HEK293 (cell line): ENCODE results near the gene GLO1.
A peak's percentile ranks its signal among the peaks of the same experiment; 100 is the strongest.

Experiments
- GFI1B ChIP-seq: fragments of 450-650 bp; formaldehyde crosslinking; IDR thresholded peaks from 2 replicates; pipeline ENCODE4 v1.5.1; 2016; ENCODE audit warnings: missing biosample characterization, missing genetic modification characterization
- HOXA7 ChIP-seq: sonication (generic); formaldehyde crosslinking; IDR thresholded peaks from 2 replicates; pipeline ENCODE4 v1.8.1; 2022; ENCODE audit warnings: missing genetic modification reagents, borderline replicate concordance
- HOXC10 ChIP-seq: sonication (generic); formaldehyde crosslinking; IDR thresholded peaks from 2 replicates; pipeline ENCODE4 v1.8.1; 2023; ENCODE audit warnings: mild to moderate bottlenecking, missing genetic modification reagents
- KLF9 ChIP-seq: fragments of 450-650 bp; formaldehyde crosslinking; IDR thresholded peaks from 2 replicates; pipeline ENCODE4 v1.5.1; 2016; ENCODE audit warnings: missing biosample characterization, missing genetic modification characterization, low read depth
- MYNN ChIP-seq: fragments of 450-650 bp; formaldehyde crosslinking; IDR thresholded peaks from 2 replicates; pipeline ENCODE4 v1.5.1; 2016; ENCODE audit warnings: missing biosample characterization, missing genetic modification characterization, borderline replicate concordance
- PATZ1 ChIP-seq: fragments of 450-650 bp; formaldehyde crosslinking; IDR thresholded peaks from 2 replicates; pipeline ENCODE4 v1.5.1; 2016; ENCODE audit warnings: missing biosample characterization, missing genetic modification characterization
- PRDM1 ChIP-seq: fragments of 450-650 bp; formaldehyde crosslinking; IDR thresholded peaks from 2 replicates; pipeline ENCODE4; 2016; ENCODE audit warnings: missing biosample characterization, missing genetic modification characterization
- RBAK ChIP-seq: fragments of 450-650 bp; formaldehyde crosslinking; IDR thresholded peaks from 2 replicates; pipeline ENCODE4 v1.5.1; 2016; ENCODE audit warnings: missing biosample characterization, missing genetic modification characterization
- SCRT1 ChIP-seq: fragments of 450-650 bp; formaldehyde crosslinking; IDR thresholded peaks from 2 replicates; pipeline ENCODE4 v1.5.1; 2016; ENCODE audit warnings: missing biosample characterization, missing genetic modification characterization, borderline replicate concordance
- YY2 ChIP-seq: fragments of 450-650 bp; formaldehyde crosslinking; IDR thresholded peaks from 2 replicates; pipeline ENCODE4 v1.5.1; 2016; ENCODE audit warnings: missing biosample characterization, missing genetic modification characterization
- ZBTB1 ChIP-seq: fragments of 450-650 bp; formaldehyde crosslinking; IDR thresholded peaks from 2 replicates; pipeline ENCODE4 v1.5.1; 2016; ENCODE audit warnings: missing biosample characterization, missing genetic modification characterization
- ZBTB26 ChIP-seq: fragments of 450-650 bp; formaldehyde crosslinking; optimal IDR thresholded peaks from 2 replicates; pipeline ENCODE3; 2016; ENCODE audit warnings: missing biosample characterization, mild to moderate bottlenecking, missing genetic modification characterization
- ZBTB6 ChIP-seq: fragments of 450-650 bp; formaldehyde crosslinking; IDR thresholded peaks from 2 replicates; pipeline ENCODE4 v1.5.1; 2017; ENCODE audit warnings: missing biosample characterization, missing genetic modification characterization
- ZFP37 ChIP-seq: fragments of 450-650 bp; formaldehyde crosslinking; IDR thresholded peaks from 2 replicates; pipeline ENCODE4 v1.5.1; 2016; ENCODE audit warnings: missing biosample characterization, missing genetic modification characterization
- ZIC2 ChIP-seq: fragments of 450-650 bp; formaldehyde crosslinking; IDR thresholded peaks from 2 replicates; pipeline ENCODE4 v1.5.1; 2016; ENCODE audit warnings: missing biosample characterization, missing genetic modification characterization
- ZNF133 ChIP-seq: fragments of 450-650 bp; formaldehyde crosslinking; IDR thresholded peaks from 2 replicates; pipeline ENCODE4 v1.5.1; 2016; ENCODE audit warnings: missing biosample characterization, missing genetic modification characterization
- ZNF16 ChIP-seq: fragments of 450-650 bp; formaldehyde crosslinking; IDR thresholded peaks from 2 replicates; pipeline ENCODE4 v1.5.1; 2016; ENCODE audit warnings: low read depth, missing biosample characterization, missing genetic modification characterization
- ZNF221 ChIP-seq: fragments of 450-650 bp; formaldehyde crosslinking; IDR thresholded peaks from 2 replicates; pipeline ENCODE4 v1.5.1; 2017; ENCODE audit warnings: missing biosample characterization, missing genetic modification characterization, borderline replicate concordance
- ZNF391 ChIP-seq: fragments of 450-650 bp; formaldehyde crosslinking; IDR thresholded peaks from 2 replicates; pipeline ENCODE4 v1.5.1; 2016; ENCODE audit warnings: low read depth, missing biosample characterization, missing genetic modification characterization, borderline replicate concordance
- ZNF488 ChIP-seq: fragments of 450-650 bp; formaldehyde crosslinking; IDR thresholded peaks from 2 replicates; pipeline ENCODE4 v1.5.1; 2016; ENCODE audit warnings: missing biosample characterization, missing genetic modification characterization
- ZNF518A ChIP-seq: fragments of 450-650 bp; formaldehyde crosslinking; conservative IDR thresholded peaks from 2 replicates; pipeline ENCODE4 v1.5.1; 2016; ENCODE audit warnings: low read depth, missing biosample characterization, missing genetic modification characterization
- ZNF747 ChIP-seq: fragments of 450-650 bp; formaldehyde crosslinking; IDR thresholded peaks from 2 replicates; pipeline ENCODE4 v1.5.1; 2016; ENCODE audit warnings: missing biosample characterization, missing genetic modification characterization
- ZNF76 ChIP-seq: fragments of 450-650 bp; formaldehyde crosslinking; IDR thresholded peaks from 2 replicates; pipeline ENCODE4; 2016; ENCODE audit warnings: low read depth, missing biosample characterization, missing genetic modification characterization, borderline replicate concordance

GLO1 gene

GRCh38 chr6:38640216-38640909 lies 62.6 kb downstream of the GLO1 start (continued):
- no peak for TF ChIP-seq ZBTB1 (tag by site-specific recombination)
- TF ChIP-seq PRDM1 (tag by site-specific recombination), result no peak
- no peak for TF ChIP-seq ZBTB26 (tag by site-specific recombination)
- no peak for TF ChIP-seq ZBTB6 (tag by site-specific recombination)
- no peak for TF ChIP-seq PATZ1 (tag by site-specific recombination)
- TF ChIP-seq ZIC2 (tag by site-specific recombination), result 0 out of 2 replicates have a peak, but pooled peaks have one; percentile 17
- TF ChIP-seq HOXC10, result no peak
- TF ChIP-seq RBAK (tag by site-specific recombination), result no peak
- no peak for TF ChIP-seq ZNF76 (tag by site-specific recombination)
- TF ChIP-seq MYNN, result no peak
- no peak for TF ChIP-seq ZNF391 (tag by site-specific recombination)
- TF ChIP-seq KLF9 (tag by site-specific recombination), result no peak
- TF ChIP-seq ZNF133 (tag by site-specific recombination), result no peak
- TF ChIP-seq ZNF488, result no peak
- no peak for TF ChIP-seq ZNF747 (tag by site-specific recombination)
- no peak for TF ChIP-seq YY2
- 0 out of 2 replicates have a peak, but pooled peaks have one; percentile 45 for TF ChIP-seq SCRT1
- TF ChIP-seq HOXA7 (CRISPR knock-in tag), result 0 out of 2 replicates have a peak, but pooled peaks have one; percentile 5
- no peak for TF ChIP-seq ZFP37 (tag by site-specific recombination)
- TF ChIP-seq ZNF16 (tag by site-specific recombination), result no peak
- TF ChIP-seq ZNF518A (tag by site-specific recombination), result no peak
- no peak for TF ChIP-seq GFI1B (tag by site-specific recombination)
- TF ChIP-seq ZNF221 (tag by site-specific recombination), result no peak
